Osteocyte (in vitro differentiated cells): Measurements from ENCODE around the gene CNTNAP2. TPM values are rescaled to one million over a fixed set of nuclear protein-coding genes. Genes with fewer than 3 reads are reported as not detected.

Source experiments
- DNase-seq: peaks from one replicate; pipeline ENCODE4 v3.0.0; 2021; ENCODE audit warnings: mixed read lengths; ENCODE audit not compliant: unreplicated experiment; ENCODE audit errors: extremely low spot score
- H3K27ac Mint-ChIP-seq: one replicate; pipeline ENCODE4 v1.8.0; 2021; ENCODE audit warnings: mild to moderate bottlenecking, mixed read lengths; ENCODE audit not compliant: unreplicated experiment
- H3K27me3 Mint-ChIP-seq: one replicate; pipeline ENCODE4 v1.8.0; 2021; ENCODE audit warnings: mixed read lengths; ENCODE audit not compliant: unreplicated experiment
- H3K36me3 Mint-ChIP-seq: one replicate; pipeline ENCODE4 v1.8.0; 2021; ENCODE audit warnings: mixed read lengths; ENCODE audit not compliant: unreplicated experiment
- H3K4me1 Mint-ChIP-seq: one replicate; pipeline ENCODE4 v1.8.0; 2021; ENCODE audit warnings: mixed read lengths; ENCODE audit not compliant: unreplicated experiment
- H3K4me3 Mint-ChIP-seq: one replicate; pipeline ENCODE4 v1.8.0; 2021; ENCODE audit warnings: mild to moderate bottlenecking, moderate library complexity, mixed read lengths; ENCODE audit not compliant: unreplicated experiment
- H3K9me3 Mint-ChIP-seq: one replicate; pipeline ENCODE4 v1.8.0; 2021; ENCODE audit warnings: mixed read lengths; ENCODE audit not compliant: unreplicated experiment
- CTCF ChIP-seq: fragments of 200-600 bp; sonication (generic); IDR thresholded peaks from 2 replicates; pipeline ENCODE4 v1.5.0; 2021; ENCODE audit warnings: antibody characterized with exemption, mild to moderate bottlenecking, moderate library complexity
- total RNA-seq: library from RNA; stranded (reverse); gene quantifications from 2 replicates; pipeline ENCODE4 v1.2.1, GENCODE V29; 2021

Gene CNTNAP2
- total RNA-seq, 1 donor from 2014 or later: 1.4 TPM

GRCh38 chr7:147296201-147296600, 1179.6 kb downstream of the CNTNAP2 start:
- Mint-ChIP-seq H3K4me3 (no peak overlapping the region), H3K4me1 (peaks cover 16% of the 10 kb centered on the region), H3K36me3 (no peaks in the 10 kb centered on the region), H3K27ac (no peak overlapping the region), H3K9me3 (no peaks in the 10 kb centered on the region), H3K27me3 (no peaks in the 10 kb centered on the region)
- no peak for DNase-seq
- TF ChIP-seq CTCF: no peak

- TF ChIP-seq CTCF: no peak
- peaks cover 16% of the 10 kb centered on the region for H3K4me1 Mint-ChIP-seq
- H3K36me3 Mint-ChIP-seq: no peaks in the 10 kb centered on the region
- H3K27ac Mint-ChIP-seq: no peak overlapping the region
- no peaks in the 10 kb centered on the region for H3K27me3 Mint-ChIP-seq
- no peaks in the 10 kb centered on the region for H3K9me3 Mint-ChIP-seq
- H3K4me3 Mint-ChIP-seq: no peak overlapping the region
- no peak for DNase-seq
Observed at GRCh38 chr7:147296986-147297385, 1180.4 kb downstream of the CNTNAP2 start.

GRCh38 chr7:147298611-147299043, 1182.0 kb downstream of the CNTNAP2 start:
- Mint-ChIP-seq H3K27me3 (no peaks in the 10 kb centered on the region), H3K36me3 (no peaks in the 10 kb centered on the region), H3K27ac (peak overlapping the region; percentile 40), H3K4me1 (peaks cover 14% of the 10 kb centered on the region), H3K9me3 (no peaks in the 10 kb centered on the region), H3K4me3 (no peak overlapping the region)
- DNase-seq: no peak
- TF ChIP-seq CTCF: no peak

GRCh38 chr7:147300293-147300692, 1183.7 kb downstream of the CNTNAP2 start:
- H3K4me1 Mint-ChIP-seq: peaks cover 14% of the 10 kb centered on the region
- H3K36me3 Mint-ChIP-seq: no peaks in the 10 kb centered on the region
- no peak for DNase-seq
- H3K4me3 Mint-ChIP-seq: no peak overlapping the region
- no peak for TF ChIP-seq CTCF
- H3K9me3 Mint-ChIP-seq: no peaks in the 10 kb centered on the region
- H3K27me3 Mint-ChIP-seq: no peaks in the 10 kb centered on the region
- H3K27ac Mint-ChIP-seq: no peak overlapping the region

GRCh38 chr7:147304376-147304775, 1187.8 kb downstream of the CNTNAP2 start:
- Mint-ChIP-seq H3K4me1 (no peaks in the 10 kb centered on the region), H3K27me3 (no peaks in the 10 kb centered on the region), H3K36me3 (no peaks in the 10 kb centered on the region), H3K4me3 (no peak overlapping the region), H3K27ac (no peak overlapping the region), H3K9me3 (no peaks in the 10 kb centered on the region)
- no peak for DNase-seq
- TF ChIP-seq CTCF: no peak
